ENCODE measurements around the gene NUDCD3.

DNA sequence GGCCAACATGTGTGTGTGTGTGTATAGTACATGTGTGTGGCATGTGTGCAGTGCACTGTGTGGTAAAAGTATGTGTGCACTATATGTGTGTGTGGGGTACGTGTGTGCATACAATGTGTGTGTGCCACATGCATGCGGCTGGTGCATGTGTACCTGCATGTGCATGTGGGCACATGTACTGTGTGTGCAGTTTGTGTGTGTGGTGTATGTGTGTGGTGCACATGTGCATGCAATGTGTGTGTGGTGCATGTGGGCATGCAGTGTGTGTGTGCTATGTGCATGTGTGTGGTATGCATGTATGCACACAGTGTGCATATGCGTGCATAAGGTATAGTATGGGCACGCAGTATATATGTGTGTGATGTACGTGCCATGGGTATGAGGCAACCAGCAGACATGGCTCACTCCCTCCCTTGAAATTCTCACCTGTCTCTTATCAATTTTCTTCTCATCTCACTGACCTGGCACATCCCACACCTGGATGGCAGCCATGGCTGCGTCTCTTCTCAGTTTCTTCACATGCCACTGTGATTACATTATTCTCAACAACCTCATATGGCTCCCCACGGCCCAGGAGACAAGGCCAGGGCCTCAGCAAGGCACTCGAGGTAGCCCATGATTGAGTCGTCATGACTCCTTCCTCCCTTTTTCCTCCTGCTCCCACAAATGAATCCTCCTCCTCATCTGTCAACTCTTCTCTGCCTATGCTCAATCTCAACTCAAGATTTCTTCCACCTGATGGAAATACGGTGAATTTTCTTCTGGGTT, 57.0 kb downstream of the NUDCD3 start:
- TF ChIP-seq RARB (CRISPR knock-in tag; IDR thresholded peaks at IDR 0.05): no peak
- TF ChIP-seq, protein P1, sequence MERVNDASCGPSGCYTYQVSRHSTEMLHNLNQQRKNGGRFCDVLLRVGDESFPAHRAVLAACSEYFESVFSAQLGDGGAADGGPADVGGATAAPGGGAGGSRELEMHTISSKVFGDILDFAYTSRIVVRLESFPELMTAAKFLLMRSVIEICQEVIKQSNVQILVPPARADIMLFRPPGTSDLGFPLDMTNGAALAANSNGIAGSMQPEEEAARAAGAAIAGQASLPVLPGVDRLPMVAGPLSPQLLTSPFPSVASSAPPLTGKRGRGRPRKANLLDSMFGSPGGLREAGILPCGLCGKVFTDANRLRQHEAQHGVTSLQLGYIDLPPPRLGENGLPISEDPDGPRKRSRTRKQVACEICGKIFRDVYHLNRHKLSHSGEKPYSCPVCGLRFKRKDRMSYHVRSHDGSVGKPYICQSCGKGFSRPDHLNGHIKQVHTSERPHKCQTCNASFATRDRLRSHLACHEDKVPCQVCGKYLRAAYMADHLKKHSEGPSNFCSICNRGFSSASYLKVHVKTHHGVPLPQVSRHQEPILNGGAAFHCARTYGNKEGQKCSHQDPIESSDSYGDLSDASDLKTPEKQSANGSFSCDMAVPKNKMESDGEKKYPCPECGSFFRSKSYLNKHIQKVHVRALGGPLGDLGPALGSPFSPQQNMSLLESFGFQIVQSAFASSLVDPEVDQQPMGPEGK (CRISPR knock-in tag; IDR thresholded peaks at IDR 0.05; ENCODE audit: borderline replicate concordance): no peak
- TF ChIP-seq TCF4 (CRISPR knock-in tag; IDR thresholded peaks at IDR 0.05; ENCODE audit: borderline replicate concordance): no peak
- no peak for TF ChIP-seq ZFP30 (CRISPR knock-in tag; IDR thresholded peaks at IDR 0.05)
- no peak for TF ChIP-seq ZC3H10 (CRISPR knock-in tag; IDR thresholded peaks at IDR 0.05)

Measured in SK-N-SH treated with all-trans-retinoic acid at 6 μM for 48 hours (cell line).